HCT116 (cell line): ENCODE results near the gene RGS19. TPM values are rescaled to one million over a fixed set of nuclear protein-coding genes. Genes with fewer than 3 reads are reported as not detected.

Source experiments
- ATAC-seq: fragments of 200-7000 bp; cut with Tn5 transposase; 2 replicates; pipeline ENCODE4 v1.9.1; 2020; ENCODE audit warnings: mild to moderate bottlenecking, moderate library complexity
- BruUV-seq: library from RNA; stranded (reverse); fragments of 400-500 nt; replicated peaks from 2 replicates; lab custom pipeline; 2021; lab: Mats Ljungman, UMichigan
- CTCF ChIA-PET: fragments of 300-600 bp; sonication (Branson Sonifier 250); formaldehyde crosslinking; loops from one replicate; lab custom pipeline; 2021; ENCODE audit warnings: antibody characterized with exemption; lab: Charles Lee
- POLR2A ChIA-PET: fragments of 300-600, 350-600 bp; sonication (Branson Sonifier 250); formaldehyde crosslinking; loops from one replicate; lab custom pipeline; 2021; ENCODE audit warnings: antibody characterized with exemption; lab: Charles Lee
- RAD21 ChIA-PET, 2 experiments: fragments of 300-600 bp; sonication (Branson Sonifier 250); formaldehyde crosslinking; loops; one replicate each; lab custom pipeline; 2023; ENCODE audit warnings: low total read pairs in 2 of 2; ENCODE audit not compliant: uncharacterized antibody in 2 of 2, unreplicated experiment in 2 of 2, low non-redundant PET in 1 of 2; lab: Charles Lee
- DNase-seq: peaks from one replicate; pipeline ENCODE4 v3.0.0-alpha.2; 2010; ENCODE audit warnings: low read depth, low spot score
- H2AFZ ChIP-seq: fragments of 200-600 bp; shearing (Covaris generic), sonication (generic); 2 replicates; pipeline ENCODE4 v1.6.1; 2017; ENCODE audit warnings: low read depth, mixed run types, mixed read lengths, antibody characterized with exemption, low read length; ENCODE audit not compliant: poor library complexity, severe bottlenecking
- H3K27ac ChIP-seq: 2 replicates; pipeline ENCODE4 v1.5.1; 2012; ENCODE audit warnings: low read depth, low read length
- H3K27me3 ChIP-seq: fragments of 200-600 bp; sonication (generic); 2 replicates; pipeline ENCODE4 v1.6.1; 2016; ENCODE audit warnings: mixed run types, low read length, mixed read lengths; ENCODE audit not compliant: insufficient read depth
- H3K36me3 ChIP-seq, 2 experiments: fragments of 200-500 bp in 1 of 2; fragments of 200-600 bp in 1 of 2; sonication (Bioruptor generic) in 1 of 2; sonication (generic) in 1 of 2; 2 replicates each; pipeline versions ENCODE4 v1.5.1 to v1.6.1; 2014 to 2016; ENCODE audit warnings: low read length in 2 of 2, inconsistent platforms in 1 of 2, mixed read lengths in 1 of 2, mixed run types in 1 of 2; ENCODE audit not compliant: insufficient read depth in 2 of 2, control insufficient read depth in 1 of 2
- H3K4me1 ChIP-seq, 2 experiments: fragments of 200-600 bp in 1 of 2; sonication (generic) in 1 of 2; 2 replicates each; pipeline versions ENCODE4 v1.5.1 to v1.6.1; 2012 to 2017; ENCODE audit warnings: low read length in 2 of 2, inconsistent platforms in 1 of 2, mild to moderate bottlenecking in 1 of 2, mixed read lengths in 1 of 2, mixed run types in 1 of 2, moderate library complexity in 1 of 2; ENCODE audit not compliant: insufficient read depth in 2 of 2, control insufficient read depth in 1 of 2
- H3K4me2 ChIP-seq: fragments of 200-600 bp; sonication (generic); 2 replicates; pipeline ENCODE4 v1.6.1; 2017; ENCODE audit warnings: mixed run types, low read length, mixed read lengths
- H3K4me3 ChIP-seq, 2 experiments: fragments of 200-600 bp in 1 of 2; sonication (generic) in 1 of 2; replicated peaks in 1 of 2; 2 replicates each; pipeline ENCODE4 v1.5.1; 2011 to 2016; ENCODE audit warnings: low read length in 2 of 2, control low read depth in 1 of 2, low read depth in 1 of 2, mild to moderate bottlenecking in 1 of 2, mixed read lengths in 1 of 2, mixed run types in 1 of 2
- H3K79me2 ChIP-seq: fragments of 200-600 bp; sonication (generic); 2 replicates; pipeline ENCODE4 v1.6.1; 2017; ENCODE audit warnings: mild to moderate bottlenecking, mixed run types, low read length, moderate library complexity, mixed read lengths; ENCODE audit not compliant: insufficient read depth
- H3K9ac ChIP-seq: fragments of 200-600 bp; sonication (generic); 2 replicates; pipeline ENCODE4 v1.6.1; 2016; ENCODE audit warnings: low read length, mixed read lengths
- H3K9me2 ChIP-seq: fragments of 200-600 bp; sonication (generic), shearing (Covaris generic); 2 replicates; pipeline ENCODE4 v1.6.1; 2017; ENCODE audit warnings: mixed run types, mild to moderate bottlenecking, moderate library complexity; ENCODE audit not compliant: insufficient read depth
- H3K9me3 ChIP-seq, 2 experiments: fragments of 200-500 bp in 1 of 2; fragments of 200-600 bp in 1 of 2; sonication (Bioruptor generic) in 1 of 2; sonication (generic) in 1 of 2; 2 replicates each; pipeline ENCODE4 v1.6.1; 2014 to 2017; ENCODE audit warnings: low read length in 2 of 2, mixed read lengths in 2 of 2, inconsistent platforms in 1 of 2, low read depth in 1 of 2, mild to moderate bottlenecking in 1 of 2, mixed run types in 1 of 2, moderate library complexity in 1 of 2; ENCODE audit not compliant: control insufficient read depth in 1 of 2, insufficient read depth in 1 of 2
- H4K20me1 ChIP-seq: fragments of 200-600 bp; sonication (generic), shearing (Covaris generic); 2 replicates; pipeline ENCODE4 v1.6.1; 2017; ENCODE audit warnings: mixed run types, mild to moderate bottlenecking, moderate library complexity; ENCODE audit not compliant: insufficient read depth
- CBX3 ChIP-seq: IDR thresholded peaks from 2 replicates; pipeline ENCODE4 v1.6.1; 2012; ENCODE audit warnings: low read depth
- EGR1 ChIP-seq: IDR thresholded peaks from 2 replicates; pipeline ENCODE4 v1.6.1; 2012; ENCODE audit warnings: low read depth
- ELF1 ChIP-seq: IDR thresholded peaks from 2 replicates; pipeline ENCODE4 v1.6.1; 2012; ENCODE audit warnings: low read depth, borderline replicate concordance
- SIN3A ChIP-seq: IDR thresholded peaks from 2 replicates; pipeline ENCODE4 v1.6.1; 2012; ENCODE audit warnings: low read depth
- SRF ChIP-seq: IDR thresholded peaks from 2 replicates; pipeline ENCODE4 v1.6.1; 2012; ENCODE audit warnings: low read depth
- TCF7L2 ChIP-seq: IDR thresholded peaks from 2 replicates; pipeline ENCODE4 v1.7.0; 2011; ENCODE audit warnings: borderline replicate concordance, inconsistent platforms; ENCODE audit not compliant: insufficient read depth, insufficient read length; ENCODE audit errors: extremely low read depth
- intact Hi-C: fragments of 100-400 bp; cut with micrococcal nuclease; formaldehyde crosslinking; loops from 2 replicates; pipeline ENCODE4 v1.10.0; 2022
- total RNA-seq: library from RNA; stranded (reverse); gene quantifications from one replicate; pipeline ENCODE4 v1.2.1, GENCODE V29; 2021; ENCODE audit not compliant: unreplicated experiment
- TF ChIP-seq, protein P1 (sequence below): IDR thresholded peaks from 2 replicates; pipeline ENCODE4 v1.6.1; 2012
- TF ChIP-seq, protein P2 (sequence below), 3 experiments: fragments of 200-600 bp in 1 of 3; sonication (generic) in 1 of 3; IDR thresholded peaks in 2 of 3; conservative IDR thresholded peaks in 1 of 3; 2 replicates each; pipeline ENCODE4 v1.5.1; 2012 to 2017; ENCODE audit warnings: low read depth in 2 of 3, low read length in 2 of 3, antibody characterized with exemption in 1 of 3, borderline replicate concordance in 1 of 3, control low read depth in 1 of 3, mild to moderate bottlenecking in 1 of 3, mixed read lengths in 1 of 3, mixed run types in 1 of 3, moderate library complexity in 1 of 3; ENCODE audit not compliant: insufficient read depth in 1 of 3

RGS19 gene
- total RNA-seq, 1 experiment from 2014 or later: 21.4 TPM

DNA sequence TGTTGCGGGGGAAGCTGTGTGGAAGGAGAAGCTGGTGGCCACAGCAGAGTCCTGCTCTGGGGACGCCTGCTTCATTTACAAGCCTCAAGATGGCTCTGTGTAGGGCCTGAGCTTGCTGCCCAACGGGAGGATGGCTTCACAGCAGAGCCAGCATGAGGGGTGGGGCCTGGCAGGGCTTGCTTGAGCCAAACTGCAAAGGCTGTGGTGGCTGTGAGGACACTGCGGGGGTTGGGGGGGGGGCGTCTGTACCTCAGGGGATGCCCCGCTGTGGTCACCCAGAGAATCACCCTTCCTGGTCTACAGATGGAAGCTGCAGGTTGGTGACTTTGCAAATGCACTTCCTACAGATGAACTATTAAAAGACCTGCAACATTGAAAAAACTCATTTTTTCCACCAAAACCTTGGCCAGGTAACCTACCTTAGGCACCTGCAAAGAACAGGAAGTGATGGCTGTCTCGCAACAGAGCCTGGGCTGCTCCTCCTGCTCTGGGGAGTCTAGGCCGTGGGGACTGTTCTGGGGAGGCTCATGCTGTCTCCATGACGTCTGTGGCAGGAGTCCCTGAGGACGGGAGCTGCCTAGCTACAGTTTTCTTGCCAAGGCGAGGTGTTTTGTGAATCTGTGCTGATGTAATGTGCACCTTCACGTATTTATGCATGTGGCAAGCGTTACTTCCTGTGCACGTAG lies 20.7 kb upstream of the RGS19 start:
- ATAC-seq (no peak), DNase-seq (no peak)
- Histone ChIP-seq H3K9me2 (no peaks in the 10 kb centered on the region), H3K27me3 (no peaks in the 10 kb centered on the region), H3K4me1 (peaks cover 4 to 13% of the 10 kb centered on the region in 2 experiments; a peak in 2 of 4 replicates), H3K79me2 (no peaks in the 10 kb centered on the region), H4K20me1 (no peaks in the 10 kb centered on the region), H3K4me2 (no peak overlapping the region), H3K9ac (no peak overlapping the region), H3K27ac (no peak overlapping the region), H2AFZ (no peak overlapping the region), H3K4me3 (no peak overlapping the region), H3K9me3 (no peaks in the 10 kb centered on the region), H3K36me3 (no peaks in the 10 kb centered on the region)
- TF ChIP-seq TCF7L2 (no peak), EGR1 (no peak), SRF (no peak), CBX3 (no peak), ELF1 (no peak), SIN3A (no peak)
- TF ChIP-seq, protein P1, sequence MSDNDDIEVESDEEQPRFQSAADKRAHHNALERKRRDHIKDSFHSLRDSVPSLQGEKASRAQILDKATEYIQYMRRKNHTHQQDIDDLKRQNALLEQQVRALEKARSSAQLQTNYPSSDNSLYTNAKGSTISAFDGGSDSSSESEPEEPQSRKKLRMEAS: no peak
- TF ChIP-seq, protein P2, sequence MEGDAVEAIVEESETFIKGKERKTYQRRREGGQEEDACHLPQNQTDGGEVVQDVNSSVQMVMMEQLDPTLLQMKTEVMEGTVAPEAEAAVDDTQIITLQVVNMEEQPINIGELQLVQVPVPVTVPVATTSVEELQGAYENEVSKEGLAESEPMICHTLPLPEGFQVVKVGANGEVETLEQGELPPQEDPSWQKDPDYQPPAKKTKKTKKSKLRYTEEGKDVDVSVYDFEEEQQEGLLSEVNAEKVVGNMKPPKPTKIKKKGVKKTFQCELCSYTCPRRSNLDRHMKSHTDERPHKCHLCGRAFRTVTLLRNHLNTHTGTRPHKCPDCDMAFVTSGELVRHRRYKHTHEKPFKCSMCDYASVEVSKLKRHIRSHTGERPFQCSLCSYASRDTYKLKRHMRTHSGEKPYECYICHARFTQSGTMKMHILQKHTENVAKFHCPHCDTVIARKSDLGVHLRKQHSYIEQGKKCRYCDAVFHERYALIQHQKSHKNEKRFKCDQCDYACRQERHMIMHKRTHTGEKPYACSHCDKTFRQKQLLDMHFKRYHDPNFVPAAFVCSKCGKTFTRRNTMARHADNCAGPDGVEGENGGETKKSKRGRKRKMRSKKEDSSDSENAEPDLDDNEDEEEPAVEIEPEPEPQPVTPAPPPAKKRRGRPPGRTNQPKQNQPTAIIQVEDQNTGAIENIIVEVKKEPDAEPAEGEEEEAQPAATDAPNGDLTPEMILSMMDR (IDR thresholded peaks at IDR 0.05 in 2 of 3, conservative IDR thresholded peaks at IDR 0.05 in 1 of 3; ENCODE audit: borderline replicate concordance in 1 of 3, insufficient read depth in 1 of 3, low read depth in 2 of 3, low read length in 2 of 3): no peak
- intact Hi-C loops: no loop called here
- ChIA-PET POLR2A (no interaction called here), RAD21 (no interaction called here), CTCF (interaction anchor here (1.7 kb wide), 1 partner anchor 17 kb away, joined by 4 read pairs; no protein-coding TSS in a partner anchor)
- no TSS peak for BruUV-seq
